ENCODE measurements around the gene IFFO2. TPM values are rescaled to one million over a fixed set of nuclear protein-coding genes. Genes with fewer than 3 reads are reported as not detected.

IFFO2 gene
- total RNA-seq, 1 donor from 2014 or later: 39.6 TPM

DNA sequence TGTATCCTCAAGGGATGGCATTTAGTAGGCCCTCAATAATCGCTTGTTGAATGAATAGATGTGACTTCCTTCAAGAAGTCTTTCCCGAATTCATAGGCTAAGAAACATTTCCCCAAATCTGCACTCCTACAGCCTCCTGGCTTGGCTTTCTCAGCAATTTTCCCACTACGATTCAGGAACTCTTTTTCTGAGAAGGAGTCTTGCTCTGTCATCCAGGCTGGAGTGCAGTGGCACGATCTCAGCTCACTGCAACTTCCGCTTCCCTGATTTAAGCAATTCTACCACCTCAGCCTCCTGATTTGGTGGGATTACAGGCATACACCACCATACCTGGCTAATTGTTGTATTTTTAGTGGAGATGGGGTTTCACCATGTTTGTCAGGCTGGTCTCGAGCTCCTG lies 37.9 kb upstream of the IFFO2 start:
- no peaks in the 10 kb centered on the region for H3K4me1 ChIP-seq (ENCODE audit: insufficient read depth, low read length)
- H3K36me3 ChIP-seq (ENCODE audit: insufficient read depth, low read length): no peaks in the 10 kb centered on the region
- peaks cover 2% of the 10 kb centered on the region for H3K9me3 ChIP-seq (ENCODE audit: insufficient read depth, low read depth, low read length)
- no peak overlapping the region for H2AFZ ChIP-seq (ENCODE audit: low read depth, low read length)
- DNase-seq (ENCODE audit: low read depth) (no peak), FAIRE-seq (no peak)
- Mint-ChIP-seq H3K9me3 (ENCODE audit: unreplicated experiment) (peaks cover 2% of the 10 kb centered on the region), H3K27me3 (ENCODE audit: low read depth, unreplicated experiment) (peaks cover 20% of the 10 kb centered on the region), H3K4me3 (ENCODE audit: unreplicated experiment) (no peak overlapping the region), H3K4me1 (ENCODE audit: low read depth, unreplicated experiment) (no peaks in the 10 kb centered on the region), H3K27ac (ENCODE audit: unreplicated experiment) (no peak overlapping the region), H3K36me3 (ENCODE audit: low read depth, unreplicated experiment) (no peaks in the 10 kb centered on the region)
- H3K4me2 ChIP-seq (ENCODE audit: low read length): no peak overlapping the region
- H3K9ac ChIP-seq (ENCODE audit: low read length): no peak overlapping the region
- TF ChIP-seq CTCF (IDR thresholded peaks at IDR 0.05; ENCODE audit: insufficient read depth, low read depth, low read length) (no peak), EZH2 (IDR thresholded peaks at IDR 0.05; ENCODE audit: insufficient read depth, low read length) (no peak)
- H3K27ac ChIP-seq (ENCODE audit: low read depth, low read length): no peak overlapping the region
- H3K79me2 ChIP-seq (ENCODE audit: insufficient read depth, low read length): no peaks in the 10 kb centered on the region
- no peaks in the 10 kb centered on the region for H4K20me1 ChIP-seq (ENCODE audit: insufficient read depth, low read length)
- no peak overlapping the region for H3K4me3 ChIP-seq (ENCODE audit: insufficient read depth, low read depth, low read length)
- no peaks in the 10 kb centered on the region for H3K27me3 ChIP-seq (ENCODE audit: insufficient read depth, low read length)

- Histone ChIP-seq H3K9me3 (ENCODE audit: insufficient read depth, low read depth, low read length) (peaks cover 2% of the 10 kb centered on the region), H3K79me2 (ENCODE audit: insufficient read depth, low read length) (no peaks in the 10 kb centered on the region), H4K20me1 (ENCODE audit: insufficient read depth, low read length) (no peaks in the 10 kb centered on the region), H3K4me3 (ENCODE audit: insufficient read depth, low read depth, low read length) (no peak overlapping the region), H3K27ac (ENCODE audit: low read depth, low read length) (no peak overlapping the region), H2AFZ (ENCODE audit: low read depth, low read length) (no peak overlapping the region), H3K4me2 (ENCODE audit: low read length) (no peak overlapping the region), H3K27me3 (ENCODE audit: insufficient read depth, low read length) (peaks cover 2% of the 10 kb centered on the region), H3K36me3 (ENCODE audit: insufficient read depth, low read length) (no peaks in the 10 kb centered on the region), H3K4me1 (ENCODE audit: insufficient read depth, low read length) (no peaks in the 10 kb centered on the region), H3K9ac (ENCODE audit: low read length) (no peak overlapping the region)
- H3K9me3 Mint-ChIP-seq (ENCODE audit: unreplicated experiment): no peaks in the 10 kb centered on the region
- no peak overlapping the region for H3K27ac Mint-ChIP-seq (ENCODE audit: unreplicated experiment)
- no peaks in the 10 kb centered on the region for H3K36me3 Mint-ChIP-seq (ENCODE audit: low read depth, unreplicated experiment)
- FAIRE-seq (no peak), DNase-seq (ENCODE audit: low read depth) (no peak)
- H3K27me3 Mint-ChIP-seq (ENCODE audit: low read depth, unreplicated experiment): peaks cover 20% of the 10 kb centered on the region
- no peak overlapping the region for H3K4me3 Mint-ChIP-seq (ENCODE audit: unreplicated experiment)
- H3K4me1 Mint-ChIP-seq (ENCODE audit: low read depth, unreplicated experiment): no peaks in the 10 kb centered on the region
- TF ChIP-seq CTCF (IDR thresholded peaks at IDR 0.05; ENCODE audit: insufficient read depth, low read depth, low read length) (no peak), EZH2 (IDR thresholded peaks at IDR 0.05; ENCODE audit: insufficient read depth, low read length) (no peak)
Observed at GRCh38 chr1:18992646-18993045, 36.2 kb upstream of the IFFO2 start.

GRCh38 chr1:18991585-18991984 lies 35.1 kb upstream of the IFFO2 start:
- H3K9me3 ChIP-seq (ENCODE audit: insufficient read depth, low read depth, low read length): peaks cover 2% of the 10 kb centered on the region
- H3K4me3 Mint-ChIP-seq (ENCODE audit: unreplicated experiment): no peak overlapping the region
- no peaks in the 10 kb centered on the region for H3K36me3 Mint-ChIP-seq (ENCODE audit: low read depth, unreplicated experiment)
- no peaks in the 10 kb centered on the region for H3K9me3 Mint-ChIP-seq (ENCODE audit: unreplicated experiment)
- peaks cover 17% of the 10 kb centered on the region for H3K27me3 Mint-ChIP-seq (ENCODE audit: low read depth, unreplicated experiment)
- H3K4me2 ChIP-seq (ENCODE audit: low read length): no peak overlapping the region
- H3K4me1 Mint-ChIP-seq (ENCODE audit: low read depth, unreplicated experiment): no peaks in the 10 kb centered on the region
- no peaks in the 10 kb centered on the region for H3K79me2 ChIP-seq (ENCODE audit: insufficient read depth, low read length)
- H3K36me3 ChIP-seq (ENCODE audit: insufficient read depth, low read length): no peaks in the 10 kb centered on the region
- H4K20me1 ChIP-seq (ENCODE audit: insufficient read depth, low read length): no peaks in the 10 kb centered on the region
- DNase-seq (ENCODE audit: low read depth): no peak
- no peak overlapping the region for H3K27ac Mint-ChIP-seq (ENCODE audit: unreplicated experiment)
- peaks cover 2% of the 10 kb centered on the region for H3K27me3 ChIP-seq (ENCODE audit: insufficient read depth, low read length)
- H3K4me1 ChIP-seq (ENCODE audit: insufficient read depth, low read length): no peaks in the 10 kb centered on the region
- H2AFZ ChIP-seq (ENCODE audit: low read depth, low read length): no peak overlapping the region
- no peak overlapping the region for H3K27ac ChIP-seq (ENCODE audit: low read depth, low read length)
- no peak overlapping the region for H3K9ac ChIP-seq (ENCODE audit: low read length)
- TF ChIP-seq CTCF (IDR thresholded peaks at IDR 0.05; ENCODE audit: insufficient read depth, low read depth, low read length) (no peak), EZH2 (IDR thresholded peaks at IDR 0.05; ENCODE audit: insufficient read depth, low read length) (no peak)
- no peak for FAIRE-seq
- H3K4me3 ChIP-seq (ENCODE audit: insufficient read depth, low read depth, low read length): no peak overlapping the region

All from astrocyte (in vitro differentiated cells and primary cell).